Fibroblast of lung (primary cell): Measurements from ENCODE around the gene ARTN.
A peak's percentile ranks its signal among the peaks of the same experiment; 100 is the strongest.

ENCODE experiments used
- CTCF ChIP-seq, 2 donors: IDR thresholded peaks in 1 of 2; conservative IDR thresholded peaks in 1 of 2; 1 replicate in 1 of 2; 2 replicates in 1 of 2; pipeline ENCODE4 v1.5.1; 2011 to 2012; ENCODE audit warnings: low read length in 2 of 2, control low read depth in 1 of 2, inconsistent platforms in 1 of 2, low read depth in 1 of 2, mild to moderate bottlenecking in 1 of 2
- EZH2 ChIP-seq: IDR thresholded peaks from 2 replicates; pipeline ENCODE4 v1.5.1; 2012; ENCODE audit warnings: low read length, control low read depth, mild to moderate bottlenecking; ENCODE audit errors: missing control alignments

GRCh38 chr1:43946236-43947060, 12.8 kb downstream of the ARTN start, which contains the start of gene IPO13:
- TF ChIP-seq CTCF (conservative IDR thresholded peaks at IDR 0.05 in 1 of 2, IDR thresholded peaks at IDR 0.05 in 1 of 2; ENCODE audit: low read depth in 1 of 2, low read length in 2 of 2): peak; percentile 43
- TF ChIP-seq EZH2: no peak
